Skeletal muscle satellite cell (primary cell): ENCODE measurements around the gene SEPTIN2.
A peak's percentile ranks its signal among the peaks of the same experiment; 100 is the strongest.
"Not testable (repeated sequence)": the region's sequence is repeated elsewhere in the genome, so short reads cannot be mapped to it uniquely, and the experiment has no call there.

Experiments used
- H3K27me3 ChIP-seq: 2 replicates; pipeline ENCODE4 v1.7.0; 2013; ENCODE audit warnings: low read length; ENCODE audit not compliant: control insufficient read depth, insufficient read depth
- H3K36me3 ChIP-seq: 2 replicates; pipeline ENCODE4 v1.7.0; 2013; ENCODE audit warnings: mild to moderate bottlenecking, control low read depth, low read length; ENCODE audit not compliant: insufficient read depth
- H3K4me1 ChIP-seq: 2 replicates; pipeline ENCODE4 v1.7.0; 2013; ENCODE audit warnings: low read length; ENCODE audit not compliant: control insufficient read depth, insufficient read depth
- H3K4me2 ChIP-seq: 2 replicates; pipeline ENCODE4 v1.7.0; 2013; ENCODE audit warnings: mild to moderate bottlenecking, low read length
- H3K4me3 ChIP-seq: 2 replicates; pipeline ENCODE4 v1.7.0; 2013; ENCODE audit warnings: low read length
- H3K9ac ChIP-seq: 2 replicates; pipeline ENCODE4 v1.7.0; 2013; ENCODE audit warnings: mild to moderate bottlenecking, low read depth, low read length, moderate library complexity
- H3K9me3 ChIP-seq: replicated peaks from 2 replicates; pipeline ENCODE4 v1.7.0; 2013; ENCODE audit warnings: mild to moderate bottlenecking, control low read depth, low read length

SEPTIN2 gene

DNA sequence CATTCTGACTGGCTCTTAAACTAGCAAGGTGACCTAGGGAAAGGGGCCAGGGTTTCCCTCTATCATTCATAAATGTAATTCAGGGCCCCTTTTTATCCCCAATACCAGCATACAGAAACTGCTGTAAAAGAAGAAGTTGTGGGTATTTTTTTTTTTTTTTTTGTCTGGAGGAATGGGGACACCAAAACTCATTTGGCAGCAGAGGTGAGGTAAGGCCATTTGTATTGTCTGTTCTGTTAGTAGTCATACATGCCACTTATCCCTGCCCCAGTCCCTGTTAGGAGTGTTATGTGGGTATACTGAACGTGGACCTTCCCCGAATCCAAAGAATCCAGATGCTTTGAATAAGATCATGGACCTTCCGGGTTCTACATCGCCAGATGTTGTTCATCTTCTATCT is 1.7 kb downstream of the SEPTIN2 start:
- H3K4me1 ChIP-seq = peaks cover 60% of the 10 kb centered on the region
- peak overlapping the region; percentile 93 for H3K4me2 ChIP-seq
- H3K27me3 ChIP-seq = no peaks in the 10 kb centered on the region
- H3K36me3 ChIP-seq = peaks cover 10% of the 10 kb centered on the region
- H3K4me3 ChIP-seq = peak overlapping the region; percentile 99
- no peaks in the 10 kb centered on the region for H3K9me3 ChIP-seq
- H3K9ac ChIP-seq = peak overlapping the region; percentile 97

DNA sequence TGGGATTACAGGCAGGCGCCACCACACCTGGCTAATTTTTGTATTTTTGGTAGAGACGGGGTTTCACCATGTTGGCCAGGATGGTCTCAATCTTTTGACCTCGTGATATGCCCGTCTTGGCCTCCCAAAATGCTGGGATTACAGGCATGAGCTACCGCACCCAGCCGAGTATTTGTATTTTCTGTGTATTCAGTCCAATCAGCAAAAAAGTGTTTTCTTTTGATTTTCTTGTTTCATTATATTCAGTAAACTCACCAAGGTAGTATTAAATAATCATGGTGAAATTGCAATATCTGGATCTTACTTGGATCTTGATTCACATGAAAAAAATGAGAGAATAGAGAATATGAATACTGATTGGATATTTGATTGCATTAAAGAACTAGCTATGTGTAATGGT is 3.1 kb downstream of the SEPTIN2 start:
- peaks cover 49% of the 10 kb centered on the region for H3K4me1 ChIP-seq
- peak overlapping the region; percentile 93 for H3K4me2 ChIP-seq
- H3K9ac ChIP-seq, H3K27me3 ChIP-seq, H3K4me3 ChIP-seq, H3K9me3 ChIP-seq: not testable (repeated sequence)
- H3K36me3 ChIP-seq = peaks cover 10% of the 10 kb centered on the region

DNA sequence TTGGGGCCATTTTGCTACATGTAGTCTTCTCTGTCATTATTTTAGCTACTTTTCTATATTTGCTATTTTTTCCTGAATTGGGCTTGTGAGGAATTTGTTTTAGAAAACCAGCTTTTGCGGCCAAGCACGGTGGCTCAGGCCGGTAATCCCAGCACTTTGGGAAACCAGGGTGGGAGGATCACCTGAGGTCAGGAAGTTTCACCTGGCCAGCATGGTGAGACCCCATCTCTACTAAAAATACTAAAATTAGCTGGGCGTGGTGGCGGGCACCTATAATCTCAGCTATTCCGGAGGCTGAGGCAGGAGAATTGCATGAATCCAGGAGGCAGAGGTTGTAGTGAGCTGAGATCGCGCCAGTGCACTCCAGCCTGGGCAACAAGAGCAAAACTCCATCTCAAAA is 4.7 kb downstream of the SEPTIN2 start:
- Histone ChIP-seq H3K4me1 (peaks cover 57% of the 10 kb centered on the region), H3K4me2 (peak overlapping the region; percentile 60), H3K9me3 (no peaks in the 10 kb centered on the region), H3K27me3 (no peaks in the 10 kb centered on the region), H3K36me3 (peaks cover 21% of the 10 kb centered on the region), H3K9ac (no peak overlapping the region), H3K4me3 (no peak overlapping the region)

DNA sequence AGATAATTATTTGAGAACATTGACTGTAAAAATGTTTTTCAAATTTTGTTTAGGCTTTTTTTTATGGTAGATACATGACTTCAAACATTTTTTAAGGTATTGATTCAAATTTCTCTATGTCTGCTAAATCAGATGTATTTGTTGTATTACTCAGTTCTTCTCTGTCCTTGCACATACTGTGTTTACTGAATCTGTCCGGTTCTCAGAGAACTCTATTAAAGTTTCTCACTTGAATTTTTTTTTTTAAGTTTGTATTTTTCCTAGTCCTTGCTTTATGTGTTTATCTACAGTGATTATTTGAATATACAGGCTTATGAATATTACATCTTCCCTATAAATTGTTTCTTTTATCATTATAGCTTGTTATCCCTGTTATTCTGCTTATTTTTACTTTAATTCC is 5.3 kb downstream of the SEPTIN2 start:
- peaks cover 28% of the 10 kb centered on the region for H3K36me3 ChIP-seq
- H3K4me2 ChIP-seq = peak overlapping the region; percentile 60
- peak overlapping the region; percentile 25 for H3K9ac ChIP-seq
- H3K4me1 ChIP-seq = peaks cover 57% of the 10 kb centered on the region
- H3K4me3 ChIP-seq = no peak overlapping the region
- H3K9me3 ChIP-seq = no peaks in the 10 kb centered on the region
- no peaks in the 10 kb centered on the region for H3K27me3 ChIP-seq

DNA sequence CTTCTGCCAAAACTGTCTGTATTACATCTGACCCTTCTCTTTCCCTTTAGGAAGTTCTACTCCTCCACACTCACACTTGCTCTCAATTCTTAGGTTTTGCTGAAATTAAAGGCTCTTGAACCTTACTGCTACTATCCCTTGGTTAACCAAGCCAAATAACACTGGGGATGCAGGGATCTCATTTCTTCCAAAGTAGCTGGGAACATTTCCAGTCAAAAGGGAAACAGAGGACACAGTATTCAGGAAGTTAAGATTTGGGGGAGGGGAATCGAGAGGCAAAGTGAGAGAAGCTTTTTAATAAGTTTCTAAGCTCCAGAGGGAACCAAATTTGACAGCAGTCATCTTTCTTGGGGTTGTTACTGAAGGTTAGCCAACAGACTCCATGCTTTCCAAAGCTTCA is 6.2 kb downstream of the SEPTIN2 start:
- H3K9me3 ChIP-seq = no peaks in the 10 kb centered on the region
- H3K4me2 ChIP-seq = peak overlapping the region; percentile 60
- peak overlapping the region; percentile 25 for H3K9ac ChIP-seq
- peaks cover 57% of the 10 kb centered on the region for H3K4me1 ChIP-seq
- H3K27me3 ChIP-seq = no peaks in the 10 kb centered on the region
- H3K36me3 ChIP-seq = peaks cover 35% of the 10 kb centered on the region
- no peak overlapping the region for H3K4me3 ChIP-seq

DNA sequence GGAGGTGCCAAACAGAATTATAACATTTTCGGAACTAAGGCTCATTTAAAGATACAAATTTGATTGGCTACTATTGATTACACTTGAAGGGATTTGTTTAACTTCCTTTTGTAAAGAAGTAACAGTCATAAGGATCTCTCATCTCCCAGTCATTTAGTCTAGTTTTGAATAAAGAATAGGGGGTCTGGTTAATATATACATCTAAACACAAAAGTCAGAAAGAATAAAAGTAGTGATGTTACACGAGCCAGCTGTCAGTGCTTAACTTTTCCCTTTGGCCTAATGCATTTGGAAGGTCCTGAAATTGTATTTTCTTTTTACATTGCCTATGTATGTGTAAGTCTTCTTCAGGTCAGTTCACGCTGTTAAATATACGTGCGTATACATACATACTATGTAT is 8.1 kb downstream of the SEPTIN2 start:
- no peak overlapping the region for H3K4me3 ChIP-seq
- no peak overlapping the region for H3K9ac ChIP-seq
- H3K9me3 ChIP-seq = no peaks in the 10 kb centered on the region
- H3K27me3 ChIP-seq = no peaks in the 10 kb centered on the region
- H3K4me2 ChIP-seq = peak overlapping the region; percentile 35
- H3K36me3 ChIP-seq = peaks cover 42% of the 10 kb centered on the region
- H3K4me1 ChIP-seq = peaks cover 46% of the 10 kb centered on the region

DNA sequence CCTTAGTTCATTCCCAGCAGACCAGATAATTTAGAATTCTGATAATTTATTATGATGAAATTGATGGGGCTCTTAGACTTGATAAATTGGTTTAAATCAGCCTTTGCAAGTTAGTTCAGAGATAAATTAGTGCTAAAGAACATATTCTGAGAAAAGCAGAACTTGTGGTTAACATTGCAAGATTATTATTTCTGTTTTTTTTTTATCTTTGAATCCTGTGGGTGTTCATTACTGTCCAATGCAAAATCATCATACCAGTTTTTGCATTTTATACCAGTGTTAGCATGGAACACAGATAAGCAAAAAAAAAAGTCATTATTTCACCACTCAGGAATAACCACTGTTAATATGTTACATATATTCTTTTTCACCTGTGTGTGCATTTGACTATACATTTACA is 9.1 kb downstream of the SEPTIN2 start:
- H3K4me1 ChIP-seq = peaks cover 37% of the 10 kb centered on the region
- H3K36me3 ChIP-seq = peaks cover 46% of the 10 kb centered on the region
- H3K4me2 ChIP-seq = peak overlapping the region; percentile 35
- no peak overlapping the region for H3K9ac ChIP-seq
- H3K4me3 ChIP-seq = no peak overlapping the region
- no peaks in the 10 kb centered on the region for H3K27me3 ChIP-seq
- H3K9me3 ChIP-seq = no peaks in the 10 kb centered on the region

DNA sequence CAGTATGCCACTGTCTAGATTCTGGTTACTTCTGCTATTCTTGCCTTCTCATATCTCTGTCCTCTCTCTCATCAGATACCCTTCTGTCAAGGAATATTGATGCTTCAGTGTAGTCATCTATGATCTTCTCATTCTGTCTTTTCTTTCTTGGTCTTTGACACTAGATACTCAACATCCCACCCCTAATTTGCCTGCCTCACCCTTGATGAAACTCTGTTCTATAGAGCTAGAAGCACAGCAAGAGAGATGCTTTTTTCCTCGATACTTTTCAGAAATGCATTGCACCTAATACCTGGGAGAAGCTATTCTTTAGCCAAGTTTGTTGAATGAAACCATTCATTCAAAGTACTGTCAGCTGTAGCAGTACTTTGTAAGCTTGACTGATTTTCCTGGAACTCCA is 9.5 kb downstream of the SEPTIN2 start:
- Histone ChIP-seq H3K4me3 (no peak overlapping the region), H3K4me2 (no peak overlapping the region), H3K9me3 (no peaks in the 10 kb centered on the region), H3K9ac (no peak overlapping the region), H3K4me1 (peaks cover 33% of the 10 kb centered on the region), H3K27me3 (no peaks in the 10 kb centered on the region), H3K36me3 (peaks cover 51% of the 10 kb centered on the region)

DNA sequence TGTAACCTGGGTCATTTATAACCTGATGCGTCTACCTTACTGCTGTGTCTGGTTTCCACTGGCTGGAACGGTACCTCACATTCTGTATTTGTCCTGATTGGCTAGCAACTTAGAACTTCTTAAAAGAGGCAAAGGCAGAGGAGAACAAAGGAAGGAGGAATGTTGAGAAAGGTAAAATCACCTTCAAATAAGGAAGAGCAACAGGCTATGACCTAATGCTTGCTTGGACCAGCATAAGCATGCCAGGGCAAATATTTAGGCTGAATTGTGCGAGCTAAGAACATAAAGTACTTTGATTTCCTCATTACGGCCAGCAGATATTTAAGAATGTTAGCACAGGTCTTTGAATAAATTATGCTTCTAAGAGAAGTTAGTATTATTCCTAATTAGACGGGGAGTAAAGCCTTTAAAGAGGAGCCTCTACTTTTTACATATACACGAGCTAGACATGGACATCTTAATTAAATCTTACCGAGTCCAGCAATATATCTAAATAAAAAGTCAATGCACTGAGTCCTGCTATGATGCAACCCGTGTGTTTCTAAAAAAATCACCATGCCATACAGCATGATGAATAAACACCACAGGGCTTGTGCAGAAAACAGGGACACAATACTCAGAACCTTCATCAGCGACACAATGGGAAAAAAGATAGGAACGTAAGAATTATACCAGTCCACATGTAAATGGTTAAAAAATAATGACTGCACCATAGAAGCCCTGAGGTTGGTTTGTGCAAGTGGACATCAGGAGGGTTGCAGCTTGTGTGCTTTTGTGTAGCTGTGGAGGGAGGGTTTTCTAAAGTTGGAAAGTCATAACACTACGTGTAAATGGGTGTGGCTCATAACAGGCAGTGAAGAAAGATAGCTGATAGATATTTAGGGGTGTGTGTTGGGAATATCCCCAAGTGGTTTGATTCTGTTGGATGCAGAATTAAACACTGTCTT is 14.2 kb downstream of the SEPTIN2 start:
- H3K27me3 ChIP-seq = no peaks in the 10 kb centered on the region
- peaks cover 76% of the 10 kb centered on the region for H3K36me3 ChIP-seq
- H3K9ac ChIP-seq = no peak overlapping the region
- no peaks in the 10 kb centered on the region for H3K4me1 ChIP-seq
- H3K4me2 ChIP-seq = no peak overlapping the region
- H3K4me3 ChIP-seq = no peak overlapping the region
- H3K9me3 ChIP-seq = no peaks in the 10 kb centered on the region

DNA sequence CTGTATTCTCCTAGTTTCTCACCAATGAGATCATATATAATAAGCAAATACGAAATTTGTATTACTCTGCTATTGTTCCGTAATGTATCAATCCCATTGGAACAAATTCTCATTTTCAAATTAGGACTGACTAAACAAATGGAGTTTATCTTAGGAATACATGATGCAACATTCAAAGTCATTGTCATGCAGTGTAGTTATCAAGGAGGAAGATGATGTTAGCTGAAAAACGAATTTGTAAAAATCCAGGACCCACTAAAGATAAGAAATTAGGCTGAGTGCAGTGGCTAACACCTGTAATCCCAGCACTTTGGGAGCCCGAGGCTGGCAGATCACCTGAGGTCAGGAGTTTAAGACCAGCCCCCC is 14.9 kb downstream of the SEPTIN2 start:
- Histone ChIP-seq H3K4me1 (no peaks in the 10 kb centered on the region), H3K36me3 (peaks cover 76% of the 10 kb centered on the region), H3K4me2 (no peak overlapping the region), H3K27me3 (no peaks in the 10 kb centered on the region), H3K9ac (no peak overlapping the region), H3K9me3 (no peaks in the 10 kb centered on the region), H3K4me3 (no peak overlapping the region)

DNA sequence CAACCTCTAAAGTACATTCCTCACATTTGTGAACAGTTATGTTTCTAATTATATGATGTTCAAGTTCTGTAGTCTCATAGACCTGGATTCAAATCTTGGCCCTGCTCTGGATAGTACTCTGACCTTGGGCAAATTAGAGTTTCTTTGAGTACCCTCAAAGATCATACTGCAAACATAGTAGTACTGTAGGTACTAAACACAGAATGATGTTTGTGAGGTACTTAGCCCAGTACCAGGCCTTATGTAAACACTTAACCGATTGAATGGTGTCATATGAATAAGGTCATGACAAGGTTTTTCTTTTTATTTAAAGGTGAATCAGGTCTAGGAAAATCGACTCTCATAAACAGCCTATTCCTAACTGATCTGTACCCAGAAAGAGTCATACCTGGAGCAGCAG is 19.1 kb downstream of the SEPTIN2 start:
- Histone ChIP-seq H3K4me3 (no peak overlapping the region), H3K4me2 (no peak overlapping the region), H3K27me3 (no peaks in the 10 kb centered on the region), H3K36me3 (peaks cover 77% of the 10 kb centered on the region), H3K4me1 (peaks cover 6% of the 10 kb centered on the region), H3K9ac (no peak overlapping the region), H3K9me3 (no peaks in the 10 kb centered on the region)
